Sigmoid colon (tissue), 7 donors: ENCODE data around the gene KISS1. TPM values are rescaled to one million over a fixed set of nuclear protein-coding genes. Genes with fewer than 3 reads are reported as not detected.

Source experiments
- DNase-seq: peaks from one replicate; pipeline ENCODE4 v3.0.0-alpha.2; 2019
- H3K27ac ChIP-seq, 4 donors: fragments of 200-600 bp; sonication (generic); one replicate each; pipeline ENCODE4 v1.5.1; 2016 to 2019; ENCODE audit warnings: mild to moderate bottlenecking in 1 of 4
- H3K27me3 ChIP-seq, 3 donors: fragments of 200-600 bp; sonication (generic); one replicate each; pipeline ENCODE4 v1.5.1; 2019; ENCODE audit warnings: mild to moderate bottlenecking in 1 of 3
- H3K36me3 ChIP-seq, 4 donors: fragments of 200-600 bp; sonication (generic); one replicate each; pipeline ENCODE4 v1.5.1; 2016 to 2019
- H3K4me1 ChIP-seq, 4 donors: fragments of 200-600 bp; sonication (generic); one replicate each; pipeline ENCODE4 v1.5.1; 2017 to 2019
- H3K4me3 ChIP-seq, 4 donors: fragments of 200-600 bp; sonication (generic); one replicate each; pipeline ENCODE4 v1.5.1; 2017 to 2019; ENCODE audit warnings: mild to moderate bottlenecking in 2 of 4, moderate library complexity in 1 of 4
- H3K9me3 ChIP-seq, 4 donors: fragments of 200-600 bp in 3 of 4; sonication (generic) in 3 of 4; one replicate each; pipeline versions ENCODE4 v1.5.1 to v1.6.1; 2013 to 2019
- CTCF ChIP-seq, 4 experiments: fragments of 450-650 bp in 3 of 4; fragments of 200-600 bp in 1 of 4; IDR thresholded peaks; one replicate each; pipeline ENCODE4 v1.5.1; 2016 to 2019; ENCODE audit warnings: antibody characterized with exemption in 4 of 4, mild to moderate bottlenecking in 3 of 4, moderate library complexity in 2 of 4
- EP300 ChIP-seq, 4 donors: sonication (generic); formaldehyde crosslinking; IDR thresholded peaks; one replicate each; pipeline ENCODE4 v1.6.1; 2017; ENCODE audit warnings: antibody characterized with exemption in 4 of 4
- POLR2A ChIP-seq, 2 donors: fragments of 450-650 bp; IDR thresholded peaks; one replicate each; pipeline ENCODE4 v1.6.1; 2016; ENCODE audit warnings: antibody characterized with exemption in 2 of 2, mild to moderate bottlenecking in 2 of 2, moderate library complexity in 2 of 2
- POLR2AphosphoS5 ChIP-seq, 4 donors: sonication (generic); formaldehyde crosslinking; IDR thresholded peaks; one replicate each; pipeline ENCODE4 v1.6.1; 2017; ENCODE audit warnings: antibody characterized with exemption in 4 of 4
- WGBS, 2 donors: extraction: QIAGEN DNeasy Blood & Tissue Kit; methylation state at CpG; one replicate each; pipeline ENCODE4 v1.1.7; 2013; 5-methylcytosine and 5-hydroxymethylcytosine counted together
- intact Hi-C: fragments of 100-400 bp; cut with DNase I; formaldehyde crosslinking; loops from one replicate; pipeline ENCODE4 v1.15.1; 2023
- polyA plus RNA-seq, 3 donors: library from polyadenylated mRNA; stranded (reverse); fragments of 200-250 nt; gene quantifications; one replicate each; pipeline ENCODE4 v1.2.3, GENCODE V29; 2013
- total RNA-seq, 4 donors: library from RNA; depleted of rRNA; stranded (reverse); fragments of >200 nt; gene quantifications; one replicate each; pipeline ENCODE4 v1.1.0, GENCODE V29; 2016
- donor health status: healthy with polysubstance abuse.
- donor health status: Bipolar disorder and iron deficiency.
- donor health status: healthy.

KISS1 gene
- total and polyA plus RNA-seq, 7 donors = 1.2 TPM; not detected in 6

GRCh38 chr1:204192589-204193352 lies 3.5 kb downstream of the KISS1 start:
- no peak for DNase-seq
- TF ChIP-seq CTCF (IDR thresholded peaks at IDR 0.05) (no peak), POLR2AphosphoS5 (IDR thresholded peaks at IDR 0.05) (no peak), POLR2A (IDR thresholded peaks at IDR 0.05) (no peak), EP300 (IDR thresholded peaks at IDR 0.05) (no peak)
- WGBS, 2 donors = 83 to 88% methylated on average over 3 of the region's 3 CpGs
- intact Hi-C loops = no loop called here
- Histone ChIP-seq H3K27me3 (peaks cover 6 to 66% (median 10%) of the 10 kb centered on the region in 3 donors), H3K9me3 (no peaks in the 10 kb centered on the region), H3K27ac (no peak overlapping the region), H3K4me3 (no peak overlapping the region), H3K4me1 (peaks cover 0 to 7% (median 0%) of the 10 kb centered on the region in 4 donors), H3K36me3 (no peaks in the 10 kb centered on the region)

GRCh38 chr1:204192046-204192445 lies 4.2 kb downstream of the KISS1 start:
- H3K4me1 ChIP-seq = peaks cover 0 to 7% (median 0%) of the 10 kb centered on the region in 4 donors
- H3K27me3 ChIP-seq = peaks cover 10 to 70% (median 11%) of the 10 kb centered on the region in 3 donors
- WGBS, 2 donors = 94 to 96% methylated on average over 2 of the region's 2 CpGs

GRCh38 chr1:204191456-204191855 lies 4.8 kb downstream of the KISS1 start:
- H3K27me3 ChIP-seq = peaks cover 10 to 68% (median 11%) of the 10 kb centered on the region in 3 donors
- intact Hi-C loops = no loop called here

More at GRCh38 chr1:204192046-204192445, 4.2 kb downstream of the KISS1 start:
- H3K9me3 ChIP-seq = no peaks in the 10 kb centered on the region
- no peak overlapping the region for H3K27ac ChIP-seq
- no peak overlapping the region for H3K4me3 ChIP-seq
- no peak for DNase-seq
- H3K36me3 ChIP-seq = no peaks in the 10 kb centered on the region
- intact Hi-C loops = no loop called here
- TF ChIP-seq POLR2A (IDR thresholded peaks at IDR 0.05) (no peak), POLR2AphosphoS5 (IDR thresholded peaks at IDR 0.05) (no peak), CTCF (IDR thresholded peaks at IDR 0.05) (no peak), EP300 (IDR thresholded peaks at IDR 0.05) (no peak)

More at GRCh38 chr1:204191456-204191855, 4.8 kb downstream of the KISS1 start:
- Histone ChIP-seq H3K27ac (no peak overlapping the region), H3K36me3 (no peaks in the 10 kb centered on the region), H3K9me3 (no peaks in the 10 kb centered on the region), H3K4me3 (no peak overlapping the region), H3K4me1 (peaks cover 0 to 7% (median 0%) of the 10 kb centered on the region in 4 donors)
- DNase-seq = no peak
- 66 to 83% methylated on average over 7 of the region's 7 CpGs for whole genome bisulfite sequencing, 2 donors
- no peak for TF ChIP-seq EP300 (IDR thresholded peaks at IDR 0.05)
- TF ChIP-seq POLR2A (IDR thresholded peaks at IDR 0.05) = no peak
- TF ChIP-seq POLR2AphosphoS5 (IDR thresholded peaks at IDR 0.05) = no peak
- no peak for TF ChIP-seq CTCF (IDR thresholded peaks at IDR 0.05)
